Suppressor macrophage (primary cell): ENCODE measurements around the gene GLMN.

Source experiments
- DNase-seq, 4 experiments: peaks; one replicate each; pipeline ENCODE4 v3.0.0-alpha.2; 2020 to 2022
- total RNA-seq, 17 experiments: gene quantifications; one replicate each; lab custom pipeline; 2026; ENCODE audit warnings: mixed read lengths in 6 of 17, inconsistent platforms in 3 of 17; lab: John Stamatoyannopoulos, UW

GLMN gene, protein sequence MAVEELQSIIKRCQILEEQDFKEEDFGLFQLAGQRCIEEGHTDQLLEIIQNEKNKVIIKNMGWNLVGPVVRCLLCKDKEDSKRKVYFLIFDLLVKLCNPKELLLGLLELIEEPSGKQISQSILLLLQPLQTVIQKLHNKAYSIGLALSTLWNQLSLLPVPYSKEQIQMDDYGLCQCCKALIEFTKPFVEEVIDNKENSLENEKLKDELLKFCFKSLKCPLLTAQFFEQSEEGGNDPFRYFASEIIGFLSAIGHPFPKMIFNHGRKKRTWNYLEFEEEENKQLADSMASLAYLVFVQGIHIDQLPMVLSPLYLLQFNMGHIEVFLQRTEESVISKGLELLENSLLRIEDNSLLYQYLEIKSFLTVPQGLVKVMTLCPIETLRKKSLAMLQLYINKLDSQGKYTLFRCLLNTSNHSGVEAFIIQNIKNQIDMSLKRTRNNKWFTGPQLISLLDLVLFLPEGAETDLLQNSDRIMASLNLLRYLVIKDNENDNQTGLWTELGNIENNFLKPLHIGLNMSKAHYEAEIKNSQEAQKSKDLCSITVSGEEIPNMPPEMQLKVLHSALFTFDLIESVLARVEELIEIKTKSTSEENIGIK
- total RNA-seq = 1.9 to 14.2 (median 7.7) reads per million in 17 experiments

- peak; percentile 90 to 95 (median 94) for DNase-seq
Observed at GRCh38 chr1:92298573-92299476, at the start of gene GLMN, which contains the start of gene RPAP2. Gene GLMN (minus strand): TSS chr1:92298987. CDS start chr1:92297999, 988 bp downstream. Gene RPAP2 (plus strand): TSS chr1:92299059. CDS start chr1:92299074, 15 bp downstream.

- DNase-seq = peak; percentile 37 to 75 (median 65)
Observed at GRCh38 chr1:92346866-92347640, 48.3 kb upstream of the GLMN start.

DNA sequence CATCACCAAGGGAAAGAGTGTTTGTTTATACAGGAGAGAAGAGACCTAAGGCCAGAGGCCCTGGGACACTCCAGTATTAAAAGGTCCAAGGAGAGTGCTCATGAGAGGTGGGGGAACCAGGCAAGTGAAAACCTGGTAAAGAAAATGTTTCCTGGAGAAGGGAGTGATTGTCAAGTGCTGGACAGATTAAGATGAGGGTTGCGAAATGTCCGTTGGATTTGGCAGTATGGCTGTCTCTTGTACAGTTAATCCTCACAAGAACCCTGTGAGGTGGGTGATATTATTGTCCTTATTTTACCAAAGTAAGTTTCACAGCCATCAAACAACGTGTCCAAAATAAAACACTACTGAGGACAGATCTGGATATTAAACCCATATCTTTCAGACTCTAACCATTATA, 44.3 kb upstream of the GLMN start:
- DNase-seq = no peak

GRCh38 chr1:92342401-92342800, 43.6 kb upstream of the GLMN start:
- no peak for DNase-seq

DNA sequence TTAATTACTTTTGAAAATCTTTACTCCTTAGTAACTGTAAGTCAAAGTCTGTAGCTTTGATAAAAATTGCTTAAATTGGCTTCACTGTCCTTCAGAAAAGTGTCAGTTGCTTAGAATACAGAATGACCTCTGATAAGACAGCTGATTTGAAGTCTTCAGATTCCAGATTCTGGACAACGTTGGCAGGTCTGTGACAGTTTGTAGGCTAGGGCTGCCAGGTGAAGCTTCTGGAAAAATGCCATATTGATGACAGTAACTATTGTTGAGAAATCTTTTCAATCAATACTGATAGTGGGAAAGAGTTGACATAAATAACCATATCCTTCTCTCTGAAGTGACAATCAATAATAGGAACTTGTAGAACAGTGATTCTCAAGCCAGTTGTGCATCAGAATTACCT, 41.4 kb upstream of the GLMN start:
- DNase-seq = no peak

- DNase-seq = no peak
Observed at GRCh38 chr1:92333668-92334067, 34.9 kb upstream of the GLMN start.

GRCh38 chr1:92329347-92330129, 30.8 kb upstream of the GLMN start:
- no peak for DNase-seq

DNA sequence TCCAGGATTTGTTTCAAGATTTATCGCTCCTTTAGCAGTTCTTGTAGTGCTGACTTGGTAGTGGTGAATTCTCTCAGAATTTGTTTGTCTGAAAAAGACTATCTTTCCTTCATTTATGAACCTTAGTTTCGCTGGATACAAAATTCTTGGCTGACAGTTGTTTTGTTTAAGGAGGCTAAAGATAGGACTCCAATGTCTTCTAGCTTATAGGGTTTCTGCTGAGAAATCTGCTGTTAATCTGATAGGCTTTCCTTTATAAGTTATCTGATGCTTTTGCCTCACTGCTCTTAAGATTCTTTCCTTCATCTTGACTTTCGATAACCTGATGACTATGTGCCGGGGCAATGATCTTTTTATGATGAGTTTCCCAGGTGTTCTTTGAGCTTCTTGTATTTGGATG, 29.0 kb upstream of the GLMN start:
- no peak for DNase-seq

- no peak for DNase-seq
Observed at GRCh38 chr1:92326681-92327080, 27.9 kb upstream of the GLMN start.

- no peak for DNase-seq
Observed at GRCh38 chr1:92324784-92325183, 26.0 kb upstream of the GLMN start.

DNA sequence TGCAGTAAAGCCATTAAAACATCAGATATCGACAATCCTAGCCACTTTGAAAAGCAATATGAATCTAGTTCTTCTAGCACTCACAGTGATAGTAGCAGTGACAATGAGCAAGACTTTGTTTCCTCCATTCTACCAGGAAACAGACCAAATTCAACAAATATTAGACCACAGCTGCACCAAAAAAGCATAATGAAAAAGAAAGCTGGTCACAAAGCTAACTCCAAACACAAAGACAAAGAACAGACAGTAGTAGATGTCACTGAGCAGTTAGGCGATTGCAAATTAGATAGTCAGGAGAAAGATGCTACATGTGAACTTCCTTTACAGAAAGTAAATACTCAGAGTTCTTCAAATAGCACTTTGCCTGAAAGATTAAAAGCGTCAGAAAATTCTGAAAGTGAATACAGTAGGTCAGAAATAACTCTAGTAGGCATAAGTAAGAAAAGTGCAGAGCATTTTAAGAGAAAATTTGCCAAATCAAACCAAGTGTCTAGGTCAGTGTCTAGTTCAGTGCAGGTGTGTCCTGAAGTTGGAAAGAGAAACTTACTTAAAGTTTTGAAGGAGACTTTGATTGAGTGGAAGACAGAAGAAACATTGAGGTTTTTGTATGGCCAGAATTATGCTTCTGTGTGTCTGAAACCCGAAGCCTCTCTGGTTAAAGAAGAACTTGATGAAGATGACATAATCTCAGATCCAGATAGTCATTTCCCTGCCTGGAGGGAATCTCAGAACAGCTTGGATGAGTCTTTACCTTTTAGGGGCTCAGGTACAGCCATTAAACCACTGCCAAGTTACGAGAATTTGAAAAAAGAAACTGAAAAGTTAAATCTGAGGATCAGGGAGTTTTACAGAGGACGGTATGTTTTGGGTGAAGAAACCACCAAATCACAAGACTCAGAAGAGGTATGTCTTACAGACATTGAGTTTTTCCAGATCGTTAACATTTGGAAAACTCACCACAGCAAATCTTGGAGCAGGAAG, 25.0 kb upstream of the GLMN start:
- DNase-seq = no peak

GRCh38 chr1:92317836-92318493, 19.2 kb upstream of the GLMN start:
- DNase-seq = no peak

- no peak for DNase-seq
Observed at GRCh38 chr1:92315766-92316599, 17.2 kb upstream of the GLMN start.

DNA sequence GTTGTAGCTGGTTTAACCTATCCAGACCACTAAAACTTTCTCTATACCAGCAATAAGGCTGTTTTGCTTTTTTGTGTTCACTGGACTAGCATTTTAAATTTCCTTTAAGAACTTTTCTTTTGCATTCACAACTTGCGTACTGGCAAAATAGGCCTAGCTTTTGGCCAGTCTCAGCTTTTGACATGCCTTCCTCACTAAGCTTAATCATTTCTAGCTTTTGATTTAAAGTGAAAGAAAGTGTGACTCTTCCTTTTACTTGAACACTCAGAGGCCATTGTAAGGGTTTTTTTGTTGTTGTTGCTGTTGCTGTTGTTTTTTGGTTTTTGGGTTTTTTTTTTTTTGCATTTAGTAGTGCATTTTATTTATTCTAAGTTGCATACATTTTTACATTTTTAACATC, 15.2 kb upstream of the GLMN start:
- no peak for DNase-seq

- peak in 2 of 4 experiments; percentile 57 to 72 for DNase-seq
Observed at GRCh38 chr1:92310185-92310597, 11.4 kb upstream of the GLMN start.

GRCh38 chr1:92307980-92308379, 9.2 kb upstream of the GLMN start:
- no peak for DNase-seq

- DNase-seq = no peak
Observed at GRCh38 chr1:92306020-92306419, 7.2 kb upstream of the GLMN start.

DNA sequence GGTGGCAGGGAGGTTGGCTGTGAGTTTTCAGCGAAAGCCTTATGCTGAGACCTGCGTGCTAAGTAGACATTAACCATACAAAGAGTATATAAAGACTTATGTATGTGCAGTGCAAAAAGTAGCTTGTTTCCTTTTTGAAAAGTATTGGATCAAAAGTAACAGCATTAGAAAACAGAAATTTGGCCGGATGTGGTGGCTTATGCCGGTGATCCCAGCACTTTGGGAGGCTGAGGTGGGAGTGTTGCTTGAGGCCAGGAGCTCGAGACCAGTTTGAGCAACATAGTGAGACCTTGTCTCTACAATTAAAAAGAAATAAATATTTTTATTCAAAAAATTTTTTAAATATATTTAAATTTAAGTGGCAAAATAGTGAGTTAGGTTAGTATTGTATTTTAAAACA, 2.2 kb upstream of the GLMN start:
- no peak for DNase-seq
